OCI-LY3 (cell line): ENCODE results near the gene KRTAP10-11.
"Not testable (repeated sequence)": the region's sequence is repeated elsewhere in the genome, so short reads cannot be mapped to it uniquely, and the experiment has no call there.

Experiments used
- H2AFZ ChIP-seq: fragments of 200-600, 300-600 bp; shearing (Covaris generic); 2 replicates; pipeline ENCODE4 v1.6.0; 2014; ENCODE audit warnings: antibody characterized with exemption, low read depth, low read length
- H3K27ac ChIP-seq: fragments of 200-600, 300-600 bp; sonication (generic); 2 replicates; pipeline ENCODE4 v1.5.1; 2014; ENCODE audit warnings: mild to moderate bottlenecking, low read length, moderate library complexity, mixed read lengths
- H3K27me3 ChIP-seq: fragments of 200-600, 300-600 bp; sonication (generic); 2 replicates; pipeline ENCODE4 v1.6.1; 2014; ENCODE audit warnings: low read depth, low read length, mixed read lengths
- H3K36me3 ChIP-seq: fragments of 200-600, 300-600 bp; sonication (generic); replicated peaks from 2 replicates; pipeline ENCODE3; 2014; ENCODE audit warnings: low read depth, low read length, mixed read lengths
- H3K4me1 ChIP-seq: fragments of 300-600, 200-600 bp; sonication (generic); 2 replicates; pipeline ENCODE4 v1.6.1; 2014; ENCODE audit warnings: low read length, mixed read lengths
- H3K4me2 ChIP-seq: fragments of 200-600, 300-600 bp; sonication (generic); 2 replicates; pipeline ENCODE4 v1.6.1; 2014; ENCODE audit warnings: low read length, mixed read lengths
- H3K4me3 ChIP-seq: fragments of 300-600, 200-600 bp; sonication (generic); 2 replicates; pipeline ENCODE4 v1.5.1; 2014; ENCODE audit warnings: antibody characterized with exemption, mild to moderate bottlenecking, low read length, moderate library complexity
- H3K79me2 ChIP-seq: fragments of 300-600, 200-600 bp; shearing (Covaris generic); 2 replicates; pipeline ENCODE4 v1.6.1; 2014; ENCODE audit warnings: mild to moderate bottlenecking, low read length, mixed read lengths
- H3K9ac ChIP-seq: fragments of 300-600, 200-600 bp; shearing (Covaris generic); 2 replicates; pipeline ENCODE4 v1.6.0; 2014; ENCODE audit warnings: mild to moderate bottlenecking, low read length, moderate library complexity
- H3K9me3 ChIP-seq: fragments of 200-600, 300-600 bp; shearing (Covaris generic); 2 replicates; pipeline ENCODE4 v1.6.1; 2014; ENCODE audit warnings: low read length, mixed read lengths; ENCODE audit not compliant: insufficient read depth
- H4K20me1 ChIP-seq: fragments of 200-600, 300-600 bp; sonication (generic); 2 replicates; pipeline ENCODE4 v1.6.1; 2016; ENCODE audit warnings: low read length, mixed read lengths; ENCODE audit not compliant: insufficient read depth
- CTCF ChIP-seq: fragments of 200-600, 300-600 bp; sonication (generic); IDR thresholded peaks from 2 replicates; pipeline ENCODE4 v1.5.1; 2014; ENCODE audit warnings: antibody characterized with exemption, low read length, low read depth
- EZH2phosphoT487 ChIP-seq: fragments of 200-600 bp; shearing (Covaris generic); IDR thresholded peaks from 2 replicates; pipeline ENCODE4 v1.6.1; 2018; ENCODE audit warnings: antibody characterized with exemption, mixed run types, low read depth

Gene KRTAP10-11

GRCh38 chr21:44637018-44637850 lies 9.0 kb upstream of the KRTAP10-11 start, which contains the start of gene KRTAP10-10:
Gene KRTAP10-10, plus strand, starts transcription at chr21:44637356. Its CDS starts 62 bp downstream, at chr21:44637418.
- H3K4me2 ChIP-seq, result no peak within 1 kb of the TSS
- 0 out of 2 replicates have a peak, but pooled peaks cover 4% of the 10 kb centered on the region for H3K9me3 ChIP-seq
- H3K79me2 ChIP-seq, result no peaks in the 10 kb centered on the region
- H4K20me1 ChIP-seq, result no peaks in the 10 kb centered on the region
- no peak within 1 kb of the TSS for H3K9ac ChIP-seq
- no peak within 1 kb of the TSS for H3K4me3 ChIP-seq
- no peaks in the 10 kb centered on the region for H3K36me3 ChIP-seq
- no peak for TF ChIP-seq CTCF
- TF ChIP-seq EZH2phosphoT487, result no peak
- no peak within 1 kb of the TSS for H3K27ac ChIP-seq
- H3K4me1 ChIP-seq, result no peaks in the 10 kb centered on the region
- no peak within 1 kb of the TSS for H2AFZ ChIP-seq
- no peaks in the 10 kb centered on the region; the same call in 1 of the 2 replicates for H3K27me3 ChIP-seq

- H3K36me3 ChIP-seq, H2AFZ ChIP-seq, H3K9ac ChIP-seq, H3K4me2 ChIP-seq, H3K27ac ChIP-seq, H4K20me1 ChIP-seq, H3K4me1 ChIP-seq, H3K9me3 ChIP-seq, H3K27me3 ChIP-seq, H3K4me3 ChIP-seq, H3K79me2 ChIP-seq: not testable (repeated sequence)
Measured at GRCh38 chr21:44637851-44638348, 8.3 kb upstream of the KRTAP10-11 start.

- not testable (repeated sequence) for H3K4me3 ChIP-seq, H3K9me3 ChIP-seq, H3K4me2 ChIP-seq, H3K36me3 ChIP-seq, H3K27me3 ChIP-seq, H3K79me2 ChIP-seq, H3K9ac ChIP-seq, H3K4me1 ChIP-seq, H2AFZ ChIP-seq, H3K27ac ChIP-seq, H4K20me1 ChIP-seq
Measured at GRCh38 chr21:44638506-44639330, 7.5 kb upstream of the KRTAP10-11 start.

- TF ChIP-seq EZH2phosphoT487 (no peak), CTCF (no peak)
- Histone ChIP-seq H2AFZ (no peak overlapping the region), H3K4me2 (no peak overlapping the region), H3K36me3 (no peaks in the 10 kb centered on the region), H3K27ac (no peak overlapping the region), H3K27me3 (no peaks in the 10 kb centered on the region; the same call in 1 of the 2 replicates), H3K4me3 (no peak overlapping the region), H3K9me3 (0 out of 2 replicates have a peak, but pooled peaks cover 4% of the 10 kb centered on the region), H3K79me2 (no peaks in the 10 kb centered on the region), H3K4me1 (no peaks in the 10 kb centered on the region), H4K20me1 (no peaks in the 10 kb centered on the region), H3K9ac (no peak overlapping the region)
Measured at GRCh38 chr21:44639331-44639655, 6.9 kb upstream of the KRTAP10-11 start.

- Histone ChIP-seq H2AFZ (no peak overlapping the region), H3K4me1 (no peaks in the 10 kb centered on the region), H4K20me1 (no peaks in the 10 kb centered on the region), H3K4me3 (no peak overlapping the region), H3K79me2 (no peaks in the 10 kb centered on the region), H3K36me3 (no peaks in the 10 kb centered on the region), H3K4me2 (no peak overlapping the region), H3K27ac (no peak overlapping the region), H3K9me3 (0 out of 2 replicates have a peak, but pooled peaks cover 4% of the 10 kb centered on the region), H3K27me3 (no peaks in the 10 kb centered on the region), H3K9ac (no peak overlapping the region)
- TF ChIP-seq EZH2phosphoT487 (no peak), CTCF (no peak)
Measured at GRCh38 chr21:44640761-44641160, 5.5 kb upstream of the KRTAP10-11 start.
